ENCODE data around the gene OPA3.

OPA3 gene

DNA sequence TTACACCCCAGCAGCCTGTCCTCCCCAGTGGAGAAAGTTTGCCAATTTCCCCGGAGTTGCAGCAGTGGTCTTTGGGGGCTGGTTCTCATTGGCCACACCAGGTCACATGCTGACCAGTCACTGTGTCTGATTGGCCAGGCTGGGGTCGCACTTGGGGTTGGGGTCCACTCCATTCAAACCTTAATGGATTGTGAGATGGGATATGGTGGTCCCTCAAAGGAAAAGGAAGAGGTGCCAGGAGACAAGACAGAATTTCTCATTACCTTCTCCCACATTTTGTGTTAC, 82.9 kb downstream of the OPA3 start:
- DNase-seq (ENCODE audit: low read depth), result no peak

DNA sequence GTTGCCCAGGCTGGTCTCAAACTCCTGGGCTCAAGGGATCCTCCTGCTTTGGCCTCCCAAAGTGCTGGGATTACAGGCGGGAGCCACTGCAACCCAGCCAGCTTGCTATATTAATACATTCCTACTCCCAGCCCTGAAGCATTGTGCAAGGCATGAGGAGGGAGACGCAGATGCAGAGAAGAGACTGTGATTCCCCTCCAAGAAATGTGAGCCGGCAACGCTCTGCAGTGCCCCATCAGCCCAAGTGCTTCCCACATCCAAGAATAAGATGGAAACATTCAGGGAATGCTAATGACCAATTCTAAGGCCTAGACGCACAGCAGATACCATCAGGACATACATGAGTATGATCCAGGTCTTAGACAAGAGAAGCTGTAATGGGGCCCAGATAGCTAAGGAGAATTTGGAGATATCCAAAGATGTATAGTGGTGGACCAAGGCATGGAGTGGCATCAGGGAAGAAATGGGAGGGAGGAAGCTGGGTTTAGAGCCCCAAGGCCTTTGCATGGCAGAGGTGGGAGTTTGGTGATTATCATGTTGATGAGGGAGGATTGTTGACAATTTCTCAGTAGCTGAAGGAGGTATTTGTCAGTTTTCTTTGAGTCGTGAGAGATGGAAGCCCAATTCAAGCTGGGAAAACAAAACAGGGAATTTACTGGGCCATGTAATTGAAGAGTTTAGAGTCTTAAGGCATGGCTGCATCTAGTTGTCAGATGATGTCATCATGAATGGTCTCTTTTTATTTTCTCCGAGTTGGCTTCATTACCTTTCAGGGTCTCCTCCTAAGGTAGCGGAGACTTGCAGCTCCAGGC, 83.5 kb downstream of the OPA3 start:
- no peak for DNase-seq (ENCODE audit: low read depth)

DNA sequence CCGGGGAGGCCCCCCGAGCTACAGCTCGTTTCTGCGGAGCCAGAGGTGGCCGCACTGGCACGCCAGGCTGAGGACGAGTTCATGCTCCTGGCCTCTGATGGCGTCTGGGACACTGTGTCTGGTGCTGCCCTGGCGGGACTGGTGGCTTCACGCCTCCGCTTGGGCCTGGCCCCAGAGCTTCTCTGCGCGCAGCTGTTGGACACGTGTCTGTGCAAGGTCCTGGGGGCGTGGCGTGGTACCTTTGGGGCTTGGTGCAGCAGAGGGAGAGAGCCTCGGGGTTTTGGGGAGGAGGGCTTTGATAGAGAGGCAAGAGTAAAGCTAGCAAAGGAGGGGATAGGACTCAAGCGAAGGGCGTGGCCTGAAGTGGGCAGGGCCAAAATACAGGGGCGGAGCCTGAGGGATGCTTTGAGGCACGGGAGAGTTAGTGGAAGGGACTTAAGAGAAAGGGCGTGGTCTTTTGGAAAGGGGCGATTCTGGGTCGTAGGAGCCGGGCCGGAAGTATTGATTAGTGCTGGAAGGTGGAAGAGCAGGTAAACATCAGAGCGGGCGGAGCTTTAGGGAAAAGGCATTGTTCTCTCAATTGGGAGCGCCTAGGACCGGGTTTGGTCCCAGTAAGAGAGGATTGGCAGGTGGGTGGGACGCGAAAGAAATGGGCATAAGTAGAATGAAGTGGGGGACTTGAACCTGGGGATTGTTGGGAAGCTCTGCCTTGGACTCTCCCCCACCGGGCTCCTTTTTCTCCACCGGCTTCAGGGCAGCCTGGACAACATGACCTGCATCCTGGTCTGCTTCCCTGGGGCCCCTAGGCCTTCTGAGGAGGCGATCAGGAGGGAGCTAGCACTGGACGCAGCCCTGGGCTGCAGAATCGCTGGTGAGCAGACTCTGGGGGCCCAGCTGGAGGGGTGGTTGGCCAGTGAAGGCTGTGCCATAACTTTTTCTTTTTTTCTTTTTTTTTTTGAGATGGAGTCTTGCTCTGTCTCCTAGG, 85.1 kb downstream of the OPA3 start:
- DNase-seq (ENCODE audit: low read depth), result peak; percentile 42

DNA sequence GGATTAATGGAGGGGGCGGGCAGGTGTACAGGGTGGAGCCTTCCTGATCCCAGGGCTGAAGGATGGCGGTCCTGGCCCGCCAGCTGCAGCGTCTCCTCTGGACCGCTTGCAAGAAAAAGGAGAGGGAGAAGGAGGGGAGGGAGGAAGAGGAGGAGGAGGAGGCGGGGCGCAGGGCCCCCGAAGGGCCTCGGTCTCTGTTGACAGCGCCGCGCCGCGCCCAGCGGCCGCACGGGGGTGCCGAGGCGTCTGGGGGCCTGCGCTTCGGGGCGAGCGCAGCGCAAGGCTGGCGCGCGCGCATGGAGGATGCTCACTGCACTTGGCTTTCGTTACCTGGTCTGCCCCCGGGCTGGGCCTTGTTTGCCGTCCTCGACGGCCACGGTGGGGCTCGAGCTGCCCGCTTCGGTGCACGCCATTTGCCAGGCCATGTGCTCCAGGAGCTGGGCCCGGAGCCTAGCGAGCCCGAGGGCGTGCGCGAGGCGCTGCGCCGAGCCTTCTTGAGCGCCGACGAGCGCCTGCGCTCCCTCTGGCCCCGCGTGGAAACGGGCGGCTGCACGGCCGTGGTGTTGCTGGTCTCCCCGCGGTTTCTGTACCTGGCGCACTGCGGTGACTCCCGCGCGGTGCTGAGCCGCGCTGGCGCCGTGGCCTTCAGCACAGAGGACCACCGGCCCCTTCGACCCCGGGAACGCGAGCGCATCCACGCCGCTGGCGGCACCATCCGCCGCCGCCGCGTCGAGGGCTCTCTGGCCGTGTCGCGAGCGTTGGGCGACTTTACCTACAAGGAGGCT, 86.0 kb downstream of the OPA3 start, which contains the start of gene PPM1N:
Gene PPM1N (plus strand): TSS at position 33 of the 785 bp plus-strand sequence. CDS start 30 bp downstream, at position 63.
- DNase-seq (ENCODE audit: low read depth), result peak; percentile 53

DNA sequence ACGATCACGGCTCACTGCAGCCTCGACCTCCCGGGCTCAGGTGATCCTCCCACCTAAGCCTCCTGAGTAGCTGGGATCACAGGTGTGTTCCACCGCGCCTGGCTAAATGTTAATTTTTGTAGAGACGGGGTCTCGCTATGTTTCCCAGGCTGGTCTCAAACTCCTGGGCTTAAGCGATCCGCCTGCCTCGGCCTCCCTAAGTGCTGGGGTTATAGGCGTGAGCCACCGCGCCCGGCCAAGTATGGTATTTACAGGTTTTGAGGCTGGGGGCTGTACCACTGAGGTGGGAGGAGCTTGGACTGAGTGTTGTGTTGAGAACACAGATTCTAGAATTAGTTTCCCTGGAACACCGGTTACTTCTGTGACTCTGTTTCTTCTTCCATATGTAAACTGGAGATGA, 86.8 kb downstream of the OPA3 start:
- DNase-seq (ENCODE audit: low read depth), result no peak

DNA sequence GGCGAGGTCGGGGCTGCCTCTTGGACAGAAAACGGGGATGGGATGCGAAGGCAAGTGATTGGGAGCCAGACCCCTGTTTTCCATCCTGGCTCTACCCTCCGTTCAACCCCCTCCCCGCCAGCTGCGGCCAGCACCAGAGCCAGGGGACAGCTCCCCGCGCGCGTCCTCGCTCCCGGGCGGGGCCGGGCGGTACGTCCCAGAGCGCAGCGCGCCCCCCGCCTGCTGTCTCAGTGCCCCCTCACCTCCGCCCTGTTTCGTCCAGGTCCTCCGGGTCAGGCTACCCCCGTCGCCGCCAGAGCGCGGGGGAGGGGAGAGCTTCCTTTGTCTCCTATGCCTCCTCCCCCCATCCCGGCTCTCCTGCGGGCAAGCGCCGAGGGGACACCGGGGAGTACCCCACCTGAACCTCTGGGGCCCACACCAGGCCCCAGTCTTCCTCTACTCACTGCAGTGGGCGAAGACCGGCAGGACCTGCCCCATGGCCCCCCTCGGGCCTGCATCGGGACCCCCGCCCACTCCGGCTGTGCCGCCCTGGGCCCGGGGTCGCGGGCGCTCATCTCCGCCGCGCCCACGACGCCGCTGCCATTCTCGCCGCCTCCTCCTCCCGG, 88.2 kb downstream of the OPA3 start:
- DNase-seq (ENCODE audit: low read depth), result no peak

DNA sequence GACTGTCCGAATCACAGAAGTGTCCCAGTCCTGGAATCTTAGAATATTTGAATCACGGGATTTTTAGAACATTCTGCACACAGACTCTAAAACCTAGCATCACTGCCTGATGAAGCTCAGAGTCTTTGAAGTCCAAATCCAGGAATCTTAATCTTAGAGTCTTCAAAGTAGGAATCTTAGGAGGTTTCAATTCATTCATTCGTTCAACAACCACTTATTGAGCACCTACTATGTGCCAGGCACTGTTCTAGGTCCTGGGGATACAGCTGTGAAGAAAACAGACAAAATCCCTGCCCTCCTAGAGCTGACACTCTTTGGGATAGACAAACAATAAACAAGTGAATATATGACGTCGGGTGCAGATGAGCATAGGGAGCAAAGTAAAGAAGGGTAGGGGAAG, 89.4 kb downstream of the OPA3 start:
- DNase-seq (ENCODE audit: low read depth), result no peak

DNA sequence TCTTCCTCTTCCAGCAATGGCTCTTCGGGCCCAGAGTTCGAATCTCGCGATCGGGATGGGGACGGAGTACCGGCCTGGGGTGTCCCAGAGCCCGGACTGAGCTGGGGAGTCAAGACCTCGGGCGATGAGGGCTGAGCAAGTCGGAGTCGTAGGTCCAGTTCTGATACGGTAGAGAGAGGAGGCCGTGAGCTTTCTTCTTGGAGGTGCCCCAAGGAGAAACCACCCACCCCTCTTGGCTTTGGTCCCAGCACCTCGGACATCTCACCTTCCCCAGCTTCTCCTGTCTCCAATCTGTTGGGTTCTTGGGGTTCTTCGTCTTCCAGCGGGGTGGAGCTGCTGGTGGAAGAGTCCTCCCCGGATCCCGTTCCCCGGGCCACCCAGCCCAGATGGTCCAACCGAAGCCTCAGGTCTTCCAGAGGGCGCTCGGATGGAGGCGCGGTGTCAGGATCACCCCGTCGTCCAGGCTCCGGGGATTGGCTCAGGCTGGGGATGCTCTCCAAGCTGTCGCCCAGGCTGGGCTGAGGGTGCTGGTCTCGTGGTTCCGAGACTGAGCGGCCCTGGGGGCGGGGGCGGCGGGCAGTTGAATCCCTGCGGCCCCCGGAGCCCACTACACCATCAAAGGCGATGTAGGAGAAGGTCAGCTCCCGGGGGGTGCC, 90.2 kb downstream of the OPA3 start:
- no peak for DNase-seq (ENCODE audit: low read depth)

DNA sequence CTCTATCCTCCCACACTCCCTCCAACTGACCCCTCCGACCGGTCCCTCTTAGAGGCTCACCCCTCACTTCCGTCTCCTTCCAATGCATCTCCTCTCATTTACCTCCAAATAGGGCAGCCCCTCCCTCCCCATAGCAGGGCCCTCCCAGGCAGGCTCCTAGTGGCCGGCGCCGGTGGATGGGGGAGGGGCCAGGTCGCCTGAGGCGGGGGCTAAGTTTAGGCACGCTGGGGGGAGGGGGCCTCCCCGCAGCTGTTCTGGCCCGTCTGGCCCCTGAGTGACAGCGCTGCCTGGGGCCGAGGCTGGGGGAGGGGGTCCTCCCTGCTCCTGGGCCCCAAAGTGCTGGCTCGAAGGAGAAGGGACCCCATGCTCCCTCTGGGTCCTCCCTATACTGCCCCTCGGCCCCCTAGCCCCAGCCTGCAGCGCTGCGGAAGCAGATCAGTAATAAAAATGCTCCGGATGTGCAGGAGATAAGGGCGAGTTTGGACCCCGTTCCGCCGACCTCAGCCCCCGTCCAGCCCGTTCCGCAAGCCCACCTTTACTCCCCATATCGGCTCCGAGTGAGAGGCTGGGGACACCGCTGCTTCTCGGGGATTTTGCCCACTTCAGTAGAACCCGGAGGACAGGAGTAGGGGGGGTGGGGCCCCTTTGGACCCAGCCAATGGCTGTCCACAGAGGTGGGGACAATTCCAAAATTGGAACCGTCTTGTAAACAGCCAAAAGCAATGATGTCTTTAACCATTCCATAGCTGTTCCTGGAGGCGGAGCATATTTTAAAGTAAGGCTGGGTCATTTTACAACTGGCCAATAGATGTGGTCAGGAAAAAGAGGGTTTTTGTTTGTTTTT, 91.8 kb downstream of the OPA3 start:
- peak; percentile 72 for DNase-seq (ENCODE audit: low read depth)

DNA sequence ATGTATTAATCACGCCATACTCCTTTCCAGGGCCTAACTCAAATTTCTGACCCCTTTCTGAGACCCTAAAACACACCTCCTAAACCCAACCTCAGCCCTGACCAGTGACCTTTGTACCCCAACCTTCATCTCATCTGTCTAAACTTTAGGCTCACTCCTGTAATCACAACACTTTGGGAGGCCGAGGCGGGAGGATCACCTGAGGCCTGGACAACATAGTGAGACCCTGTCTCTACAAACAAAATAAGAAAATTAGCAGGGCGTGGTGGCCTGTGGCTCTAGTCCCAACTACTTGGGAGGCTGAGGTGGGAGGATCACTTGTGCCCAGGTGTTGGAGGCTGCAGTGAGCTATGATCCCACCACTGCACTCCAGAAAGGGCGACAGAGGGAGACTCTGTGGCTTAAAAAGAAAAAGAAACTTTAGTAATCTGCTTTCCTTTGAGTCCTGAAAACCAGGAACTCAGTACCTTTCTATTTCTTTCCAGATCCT, 92.4 kb downstream of the OPA3 start:
- DNase-seq (ENCODE audit: low read depth), result no peak

DNA sequence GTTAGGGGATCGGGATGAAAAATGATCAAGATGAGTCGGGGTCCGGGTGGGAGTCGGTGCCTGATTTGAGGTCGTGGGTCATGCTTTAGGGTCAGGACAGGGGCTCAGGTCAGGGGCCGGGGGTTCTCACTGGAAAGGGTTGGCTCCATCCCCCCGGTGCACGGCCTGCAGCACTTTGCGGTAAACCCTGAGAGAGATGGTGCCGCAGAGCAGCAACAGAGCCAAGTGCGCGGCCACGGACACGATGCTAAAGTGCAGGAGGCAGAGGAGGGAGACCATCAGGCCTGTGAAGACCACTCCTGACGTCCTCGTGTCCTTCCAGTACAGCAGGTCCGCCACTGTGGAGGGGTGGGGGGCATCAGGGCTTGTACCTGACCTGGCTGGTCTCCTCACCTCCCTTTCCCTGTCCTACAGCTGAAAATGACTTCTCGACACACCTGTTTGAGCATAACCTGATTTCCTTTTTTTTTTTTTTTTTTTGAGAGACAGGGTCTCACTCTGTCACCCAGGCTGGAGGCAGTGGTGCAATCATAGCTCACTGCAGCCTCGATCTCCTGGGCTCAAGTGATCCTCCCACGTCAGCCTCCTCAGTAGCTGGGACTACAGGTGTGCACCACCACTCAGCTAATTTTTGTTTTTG, 95.3 kb downstream of the OPA3 start:
- DNase-seq (ENCODE audit: low read depth), result no peak

DNA sequence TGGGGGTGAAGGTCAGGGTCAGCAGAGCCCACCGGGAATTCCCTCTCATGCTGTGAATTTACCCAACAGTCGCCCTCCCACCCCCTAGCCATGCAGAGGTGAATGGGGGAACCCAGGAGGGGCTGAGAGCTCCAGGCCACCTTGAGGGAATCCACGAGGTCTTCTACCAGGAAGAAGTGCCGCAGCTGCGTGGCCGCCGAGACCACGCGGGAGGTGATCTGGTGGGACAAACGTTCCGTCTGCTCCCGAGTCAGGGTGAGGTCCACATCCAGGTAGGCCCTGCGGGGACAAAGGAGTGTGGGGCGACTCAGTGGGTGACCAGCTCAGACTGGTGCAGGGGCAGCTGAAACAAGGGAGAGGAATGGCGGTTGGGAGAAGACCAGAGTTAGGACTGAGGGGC, 95.9 kb downstream of the OPA3 start:
- DNase-seq (ENCODE audit: low read depth), result no peak

DNA sequence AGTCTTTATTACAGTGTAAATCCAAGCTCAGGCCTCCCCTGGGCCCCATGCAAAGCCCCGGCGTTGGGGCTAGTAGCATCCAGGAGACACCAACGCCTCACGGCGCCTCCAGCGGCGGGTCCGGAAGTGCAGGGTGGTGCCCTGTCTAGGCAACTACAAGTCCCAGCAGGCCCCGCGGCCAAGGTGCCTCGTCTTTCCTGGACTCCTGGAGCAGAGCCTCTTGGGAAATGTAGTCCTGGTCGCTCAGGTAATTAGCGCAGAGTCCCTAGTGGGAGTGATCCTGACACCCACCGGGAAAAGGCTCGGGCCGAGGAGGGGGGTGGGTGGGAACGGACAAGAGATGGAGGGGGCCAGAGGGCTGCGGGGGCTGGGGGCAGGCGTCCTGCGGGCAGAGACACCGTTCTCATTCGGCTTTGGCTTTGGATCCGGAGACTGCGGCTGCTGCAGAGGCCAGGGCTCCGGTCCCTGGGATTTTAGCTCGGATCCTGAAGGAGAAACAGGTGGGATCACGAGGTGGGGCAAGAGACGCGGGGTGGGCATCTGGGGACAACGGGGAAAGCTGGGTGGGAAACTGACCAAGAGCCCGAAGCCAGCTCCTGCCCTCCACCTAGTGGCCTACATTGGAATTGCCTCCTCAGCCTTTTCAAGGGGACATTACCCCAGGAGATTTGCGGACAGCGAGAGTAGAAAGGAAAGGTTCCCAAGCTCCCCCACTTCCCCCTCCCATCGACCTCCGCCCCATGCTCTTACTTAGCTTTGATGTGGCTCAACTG, 99.1 kb downstream of the OPA3 start:
- DNase-seq (ENCODE audit: low read depth), result peak; percentile 93

DNA sequence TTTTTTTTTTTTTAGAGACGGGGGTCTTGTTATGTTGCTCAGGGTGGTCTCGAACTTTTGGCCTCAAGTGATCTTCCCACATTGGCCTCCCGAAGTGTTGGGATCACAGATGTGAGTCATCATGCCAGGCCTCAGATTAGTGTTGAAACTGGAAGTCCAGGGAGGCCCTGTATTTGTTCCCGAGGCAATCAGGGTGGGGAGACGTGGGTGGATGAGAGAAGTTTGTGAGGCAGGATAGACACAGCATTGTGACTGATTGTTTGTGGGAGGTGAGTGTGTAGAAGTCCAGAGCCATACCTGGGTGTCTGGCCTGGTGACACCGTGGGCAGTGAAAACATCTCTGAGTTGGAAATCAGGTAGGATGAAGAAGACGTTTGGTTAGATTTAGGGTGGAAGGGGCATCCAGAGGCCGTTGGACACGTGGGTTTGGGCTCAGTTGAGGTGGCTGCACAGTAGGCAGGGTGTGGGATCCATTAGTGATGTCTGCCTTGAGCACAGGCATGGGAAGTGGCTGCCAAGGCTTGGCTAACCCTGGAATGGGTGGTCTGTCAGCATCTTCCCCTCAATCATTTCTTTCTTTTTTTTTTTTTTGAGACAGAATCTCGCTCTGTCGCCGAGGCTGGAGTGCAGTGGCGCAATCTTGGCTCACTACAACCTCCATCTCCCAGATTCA, 100.2 kb downstream of the OPA3 start:
- DNase-seq (ENCODE audit: low read depth), result peak; percentile 49

DNA sequence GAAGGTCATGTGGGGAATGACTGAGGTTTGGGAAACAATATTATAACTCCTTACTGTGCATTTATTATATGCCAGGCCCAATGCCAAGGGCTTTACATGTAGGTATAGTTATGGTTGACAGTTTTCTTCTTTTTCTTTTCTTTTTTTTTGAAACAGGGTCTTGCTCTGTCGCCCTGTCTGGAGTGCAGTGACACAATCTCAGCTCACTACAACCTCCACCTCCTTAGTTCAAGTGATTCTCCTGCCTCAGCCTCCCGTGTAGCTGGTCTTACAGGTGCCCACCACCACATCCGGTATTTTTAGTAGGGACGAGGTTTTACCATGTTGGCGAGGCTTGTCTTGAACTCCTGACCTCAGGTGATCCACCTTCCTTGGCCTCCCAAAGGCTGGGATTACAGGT, 101.6 kb downstream of the OPA3 start:
- DNase-seq (ENCODE audit: low read depth), result no peak

DNA sequence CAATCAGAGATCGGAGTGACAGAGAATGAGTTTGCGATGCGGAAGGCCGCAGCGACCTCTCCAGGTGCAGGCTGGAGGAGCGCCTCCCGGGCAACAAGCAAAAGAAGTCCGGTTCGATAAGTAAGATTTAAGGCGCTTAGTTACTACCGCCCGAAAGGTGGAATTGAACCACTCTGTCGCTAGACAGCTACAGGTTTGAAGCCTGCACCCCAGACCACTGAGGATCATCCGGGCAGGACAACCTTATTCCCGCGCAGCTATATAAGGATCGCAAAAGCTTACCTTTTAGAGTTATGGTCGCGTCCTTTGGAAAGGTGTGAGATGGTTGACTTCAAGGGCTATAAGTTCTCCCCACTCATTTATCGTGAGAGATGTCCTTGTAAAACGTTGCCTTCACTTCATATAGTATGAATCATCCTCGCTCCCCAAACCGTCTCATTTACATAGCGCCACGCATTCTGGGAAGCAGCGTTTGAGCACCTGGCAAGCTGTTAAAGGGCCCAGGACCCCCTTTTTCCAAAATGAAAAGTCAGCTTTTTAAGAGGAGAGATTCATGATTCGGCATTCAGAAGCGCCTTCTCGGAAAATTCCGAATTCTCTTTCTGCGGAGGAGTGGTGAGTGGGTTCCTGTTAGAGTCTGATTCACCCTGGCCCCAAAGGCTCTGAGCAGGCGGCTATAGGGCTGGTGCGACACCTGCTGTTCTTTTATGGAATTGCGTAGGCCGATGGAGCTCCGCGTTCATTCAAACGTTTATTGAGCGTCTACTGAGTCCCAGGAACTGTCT, 106.0 kb downstream of the OPA3 start:
- DNase-seq (ENCODE audit: low read depth), result peak; percentile 95

DNA sequence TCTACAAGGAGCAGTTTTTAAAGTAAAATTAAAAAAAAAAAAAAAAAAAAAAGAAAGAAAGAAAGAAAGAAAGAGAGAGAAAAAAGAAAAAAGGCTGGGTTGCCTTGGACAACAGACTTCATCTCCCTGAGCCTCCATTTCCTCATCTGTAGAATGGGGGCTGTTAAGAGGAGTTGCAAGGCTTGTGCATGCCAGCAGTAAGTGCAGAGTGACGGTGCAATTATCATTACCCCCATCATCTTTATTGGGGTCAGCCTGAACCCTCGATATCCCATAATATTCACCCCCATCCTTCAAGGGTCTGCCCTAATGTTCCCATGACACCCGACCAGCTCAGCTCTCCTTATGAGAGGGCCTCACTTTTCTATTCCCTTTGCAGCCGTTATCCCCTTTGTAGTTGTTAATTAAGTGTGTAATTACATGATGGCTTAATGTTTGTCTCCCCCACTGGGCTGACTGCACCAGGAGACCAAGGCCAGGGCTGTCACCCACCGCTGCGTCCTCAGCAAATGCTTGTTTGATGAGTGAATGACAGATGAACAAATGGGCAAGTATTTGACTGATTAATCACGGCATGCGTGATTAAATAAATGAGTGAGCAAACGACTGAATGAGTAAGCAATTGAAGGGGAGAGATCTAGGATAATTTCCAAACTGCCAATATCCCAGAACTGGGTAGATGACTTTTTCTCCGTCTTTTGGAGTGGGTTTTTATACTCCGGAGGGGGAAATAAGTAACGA, 106.7 kb downstream of the OPA3 start:
- no peak for DNase-seq (ENCODE audit: low read depth)
